ENCODE results near the gene ABCC2. TPM values are rescaled to one million over a fixed set of nuclear protein-coding genes. Genes with fewer than 3 reads are reported as not detected.

The ABCC2 gene
- total and polyA plus RNA-seq, 2 donors from 2014 or later: 2.3 to 15.4 TPM

GRCh38 chr10:99777918-99778714 is 4.3 kb upstream of the ABCC2 start:
- H3K4me1 ChIP-seq (ENCODE audit: control insufficient read depth in 2 of 3, insufficient read depth in 2 of 3, low read depth in 1 of 3, low read length in 3 of 3): peaks cover 0 to 15% (median 5%) of the 10 kb centered on the region in 3 donors
- H3K4me3 ChIP-seq (ENCODE audit: low read length in 3 of 3): no peak overlapping the region
- no peaks in the 10 kb centered on the region for H3K36me3 ChIP-seq (ENCODE audit: control insufficient read depth in 2 of 3, insufficient read depth in 3 of 3, low read length in 3 of 3)
- no peak for DNase-seq
- TF ChIP-seq, protein P1, sequence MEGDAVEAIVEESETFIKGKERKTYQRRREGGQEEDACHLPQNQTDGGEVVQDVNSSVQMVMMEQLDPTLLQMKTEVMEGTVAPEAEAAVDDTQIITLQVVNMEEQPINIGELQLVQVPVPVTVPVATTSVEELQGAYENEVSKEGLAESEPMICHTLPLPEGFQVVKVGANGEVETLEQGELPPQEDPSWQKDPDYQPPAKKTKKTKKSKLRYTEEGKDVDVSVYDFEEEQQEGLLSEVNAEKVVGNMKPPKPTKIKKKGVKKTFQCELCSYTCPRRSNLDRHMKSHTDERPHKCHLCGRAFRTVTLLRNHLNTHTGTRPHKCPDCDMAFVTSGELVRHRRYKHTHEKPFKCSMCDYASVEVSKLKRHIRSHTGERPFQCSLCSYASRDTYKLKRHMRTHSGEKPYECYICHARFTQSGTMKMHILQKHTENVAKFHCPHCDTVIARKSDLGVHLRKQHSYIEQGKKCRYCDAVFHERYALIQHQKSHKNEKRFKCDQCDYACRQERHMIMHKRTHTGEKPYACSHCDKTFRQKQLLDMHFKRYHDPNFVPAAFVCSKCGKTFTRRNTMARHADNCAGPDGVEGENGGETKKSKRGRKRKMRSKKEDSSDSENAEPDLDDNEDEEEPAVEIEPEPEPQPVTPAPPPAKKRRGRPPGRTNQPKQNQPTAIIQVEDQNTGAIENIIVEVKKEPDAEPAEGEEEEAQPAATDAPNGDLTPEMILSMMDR (IDR thresholded peaks at IDR 0.05; ENCODE audit: borderline replicate concordance, extremely low read depth, insufficient read depth): no peak
- H3K27me3 ChIP-seq (ENCODE audit: control insufficient read depth, insufficient read depth, low read length): no peaks in the 10 kb centered on the region
- intact Hi-C loops (cut with DNase I): no loop called here
- FAIRE-seq: no peak
- no peak overlapping the region for H3K9ac ChIP-seq (ENCODE audit: low read length in 3 of 3)
- no peak overlapping the region for H3K27ac ChIP-seq (ENCODE audit: low read depth in 2 of 2, low read length in 2 of 2)
- no peaks in the 10 kb centered on the region for H3K9me3 ChIP-seq (ENCODE audit: control insufficient read depth in 2 of 3, insufficient read depth in 1 of 3, low read length in 3 of 3)

DNA sequence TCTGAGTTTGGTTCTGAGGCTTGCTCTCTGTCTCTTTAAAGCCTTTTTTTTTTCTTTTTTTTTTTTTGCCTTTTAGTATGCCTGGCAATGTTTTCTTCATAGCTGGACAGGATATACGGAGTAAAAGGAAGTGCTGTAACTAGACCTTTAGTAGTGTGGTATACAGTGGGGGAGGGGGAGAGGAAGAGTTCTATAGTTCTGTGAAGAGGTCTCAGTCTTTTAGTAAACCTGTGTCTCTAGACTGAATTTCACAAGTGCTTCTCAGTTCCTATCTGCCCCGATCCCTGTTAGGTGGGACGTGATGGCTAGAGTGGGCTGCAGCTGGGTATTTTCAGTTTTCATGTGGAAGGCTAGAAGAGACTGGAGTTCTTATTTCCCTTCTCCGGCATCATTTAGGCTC is 3.1 kb upstream of the ABCC2 start:
- TF ChIP-seq, protein P1 (IDR thresholded peaks at IDR 0.05; ENCODE audit: borderline replicate concordance, extremely low read depth, insufficient read depth): no peak
- no peaks in the 10 kb centered on the region for H3K27me3 ChIP-seq (ENCODE audit: control insufficient read depth, insufficient read depth, low read length)
- peak overlapping the region; percentile 34 to 56 for H3K27ac ChIP-seq (ENCODE audit: low read depth in 2 of 2, low read length in 2 of 2)
- FAIRE-seq (no peak), DNase-seq (peak in 3 of 5 donors; percentile 24 to 63 (median 52))
- peak overlapping the region in 1 of 3 donors; percentile 36 for H3K4me3 ChIP-seq (ENCODE audit: low read length in 3 of 3)
- H3K9ac ChIP-seq (ENCODE audit: low read length in 3 of 3): no peak overlapping the region
- no peaks in the 10 kb centered on the region for H3K36me3 ChIP-seq (ENCODE audit: control insufficient read depth in 2 of 3, insufficient read depth in 3 of 3, low read length in 3 of 3)
- intact Hi-C loops (cut with DNase I): no loop called here
- peaks cover 0 to 15% (median 5%) of the 10 kb centered on the region in 3 donors for H3K4me1 ChIP-seq (ENCODE audit: control insufficient read depth in 2 of 3, insufficient read depth in 2 of 3, low read depth in 1 of 3, low read length in 3 of 3)
- no peaks in the 10 kb centered on the region for H3K9me3 ChIP-seq (ENCODE audit: control insufficient read depth in 2 of 3, insufficient read depth in 1 of 3, low read length in 3 of 3)

DNA sequence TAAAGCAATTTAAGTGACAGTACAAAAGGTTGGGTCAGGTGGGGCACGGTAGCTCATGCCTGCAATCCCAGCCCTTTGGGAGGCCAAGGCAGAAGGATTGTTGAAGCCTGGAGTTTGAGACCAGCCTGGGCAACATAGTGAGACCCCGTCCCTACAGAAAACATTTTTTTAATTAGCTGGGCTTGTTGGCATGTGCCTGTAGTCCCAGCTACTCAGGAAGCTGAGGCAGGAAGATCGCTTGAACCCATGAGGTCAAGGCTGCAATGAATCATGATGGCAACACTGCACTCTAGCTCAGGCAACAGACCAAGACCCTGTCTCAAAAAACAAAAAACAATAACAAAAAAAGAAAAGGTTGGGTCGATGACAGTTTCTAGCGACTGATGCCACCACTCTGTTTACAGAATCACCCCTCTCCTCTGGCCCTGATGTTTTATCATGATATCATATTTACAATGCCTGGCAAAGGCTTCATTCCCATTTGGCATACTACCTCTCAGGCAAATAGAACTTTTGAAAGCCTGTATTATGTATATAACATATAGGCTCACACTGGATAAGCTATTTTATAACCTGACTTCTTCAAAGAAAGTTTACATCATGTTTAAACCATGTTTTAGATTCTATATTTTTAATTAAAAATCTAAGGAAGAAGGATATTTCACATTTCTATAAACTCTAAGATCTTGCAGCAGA is 558 bp upstream of the ABCC2 start:
- H3K36me3 ChIP-seq (ENCODE audit: control insufficient read depth in 2 of 3, insufficient read depth in 3 of 3, low read length in 3 of 3): no peaks in the 10 kb centered on the region
- no peaks in the 10 kb centered on the region for H3K9me3 ChIP-seq (ENCODE audit: control insufficient read depth in 2 of 3, insufficient read depth in 1 of 3, low read length in 3 of 3)
- peak in 1 of 5 donors; percentile 16 for DNase-seq
- no peak overlapping the region for H3K9ac ChIP-seq (ENCODE audit: low read length in 3 of 3)
- FAIRE-seq: no peak
- no peak overlapping the region for H3K4me3 ChIP-seq (ENCODE audit: low read length in 3 of 3)
- intact Hi-C loops (cut with DNase I): no loop called here
- no peak overlapping the region for H3K27ac ChIP-seq (ENCODE audit: low read depth in 2 of 2, low read length in 2 of 2)
- TF ChIP-seq, protein P1 (IDR thresholded peaks at IDR 0.05; ENCODE audit: borderline replicate concordance, extremely low read depth, insufficient read depth): no peak
- H3K27me3 ChIP-seq (ENCODE audit: control insufficient read depth, insufficient read depth, low read length): no peaks in the 10 kb centered on the region
- H3K4me1 ChIP-seq (ENCODE audit: control insufficient read depth in 2 of 3, insufficient read depth in 2 of 3, low read depth in 1 of 3, low read length in 3 of 3): peaks cover 0 to 15% (median 5%) of the 10 kb centered on the region in 3 donors

All from kidney (tissue), 14 donors.